Lower leg skin (tissue), 4 donors: ENCODE results near the gene CLEC17A. TPM values are rescaled to one million over a fixed set of nuclear protein-coding genes. Genes with fewer than 3 reads are reported as not detected.
"Not testable (repeated sequence)": the region's sequence is repeated elsewhere in the genome, so short reads cannot be mapped to it uniquely, and the experiment has no call there.

Source experiments
- DNase-seq, 2 donors: peaks; one replicate each; pipeline ENCODE4 v3.0.0-alpha.2; 2019; ENCODE audit warnings: low spot score in 2 of 2
- H3K4me3 ChIP-seq: fragments of 200-600 bp; sonication (generic); 2 replicates; pipeline ENCODE4 v1.5.1; 2017; ENCODE audit warnings: mild to moderate bottlenecking, low read depth; ENCODE audit not compliant: poor library complexity, severe bottlenecking
- POLR2A ChIP-seq, 2 donors: fragments of 450-650 bp; IDR thresholded peaks; one replicate each; pipeline ENCODE4 v1.6.1; 2016 to 2017; ENCODE audit warnings: antibody characterized with exemption in 2 of 2, mild to moderate bottlenecking in 1 of 2, moderate library complexity in 1 of 2
- WGBS, 2 donors: methylation state at CpG; one replicate each; pipeline ENCODE4 v1.1.5; 2018; 5-methylcytosine and 5-hydroxymethylcytosine counted together
- intact Hi-C: fragments of 100-400 bp; cut with DNase I; formaldehyde crosslinking; loops from one replicate; pipeline ENCODE4 v1.15.0; 2023; ENCODE audit warnings: low total_unique reads
- total RNA-seq, 4 donors: library from RNA; depleted of rRNA; stranded (reverse); fragments of >200 nt; gene quantifications; one replicate each; pipeline ENCODE4 v1.1.0, GENCODE V29; 2016
- TF ChIP-seq, protein P1 (sequence below), 3 donors: fragments of 450-650 bp; IDR thresholded peaks; one replicate each; pipeline ENCODE4 v1.5.1; 2016; ENCODE audit warnings: antibody characterized with exemption in 3 of 3, mild to moderate bottlenecking in 3 of 3, moderate library complexity in 2 of 3

Gene CLEC17A
- total RNA-seq, 4 donors from 2014 or later = 0.84 TPM; not detected in 3

DNA sequence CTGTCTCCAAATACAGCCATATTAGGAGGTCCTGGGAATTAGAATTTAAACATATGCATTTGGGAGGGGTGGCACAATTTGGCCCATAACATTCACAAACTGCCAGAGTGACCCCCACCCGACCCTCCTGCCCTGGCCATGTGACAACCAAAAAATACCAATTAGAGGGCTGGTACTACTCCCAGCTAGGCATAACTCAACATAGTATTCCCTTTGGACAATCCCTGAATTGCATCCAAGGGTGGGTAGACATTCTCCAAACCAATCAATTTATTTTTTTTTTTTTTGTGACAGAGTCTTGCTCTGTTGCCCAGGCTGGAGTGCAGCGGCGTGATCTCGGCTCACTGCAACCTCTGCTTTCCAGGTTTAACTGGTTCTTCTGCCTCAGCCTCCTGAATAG, 29.8 kb downstream of the CLEC17A start:
- intact Hi-C loops = no loop called here
- TF ChIP-seq, protein P1, sequence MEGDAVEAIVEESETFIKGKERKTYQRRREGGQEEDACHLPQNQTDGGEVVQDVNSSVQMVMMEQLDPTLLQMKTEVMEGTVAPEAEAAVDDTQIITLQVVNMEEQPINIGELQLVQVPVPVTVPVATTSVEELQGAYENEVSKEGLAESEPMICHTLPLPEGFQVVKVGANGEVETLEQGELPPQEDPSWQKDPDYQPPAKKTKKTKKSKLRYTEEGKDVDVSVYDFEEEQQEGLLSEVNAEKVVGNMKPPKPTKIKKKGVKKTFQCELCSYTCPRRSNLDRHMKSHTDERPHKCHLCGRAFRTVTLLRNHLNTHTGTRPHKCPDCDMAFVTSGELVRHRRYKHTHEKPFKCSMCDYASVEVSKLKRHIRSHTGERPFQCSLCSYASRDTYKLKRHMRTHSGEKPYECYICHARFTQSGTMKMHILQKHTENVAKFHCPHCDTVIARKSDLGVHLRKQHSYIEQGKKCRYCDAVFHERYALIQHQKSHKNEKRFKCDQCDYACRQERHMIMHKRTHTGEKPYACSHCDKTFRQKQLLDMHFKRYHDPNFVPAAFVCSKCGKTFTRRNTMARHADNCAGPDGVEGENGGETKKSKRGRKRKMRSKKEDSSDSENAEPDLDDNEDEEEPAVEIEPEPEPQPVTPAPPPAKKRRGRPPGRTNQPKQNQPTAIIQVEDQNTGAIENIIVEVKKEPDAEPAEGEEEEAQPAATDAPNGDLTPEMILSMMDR (IDR thresholded peaks at IDR 0.05) = no peak
- no peak for TF ChIP-seq POLR2A (IDR thresholded peaks at IDR 0.05)
- 82 to 84% methylated on average over 4 of the region's 4 CpGs for WGBS, 2 donors
- H3K4me3 ChIP-seq = no peak overlapping the region
- no peak for DNase-seq

DNA sequence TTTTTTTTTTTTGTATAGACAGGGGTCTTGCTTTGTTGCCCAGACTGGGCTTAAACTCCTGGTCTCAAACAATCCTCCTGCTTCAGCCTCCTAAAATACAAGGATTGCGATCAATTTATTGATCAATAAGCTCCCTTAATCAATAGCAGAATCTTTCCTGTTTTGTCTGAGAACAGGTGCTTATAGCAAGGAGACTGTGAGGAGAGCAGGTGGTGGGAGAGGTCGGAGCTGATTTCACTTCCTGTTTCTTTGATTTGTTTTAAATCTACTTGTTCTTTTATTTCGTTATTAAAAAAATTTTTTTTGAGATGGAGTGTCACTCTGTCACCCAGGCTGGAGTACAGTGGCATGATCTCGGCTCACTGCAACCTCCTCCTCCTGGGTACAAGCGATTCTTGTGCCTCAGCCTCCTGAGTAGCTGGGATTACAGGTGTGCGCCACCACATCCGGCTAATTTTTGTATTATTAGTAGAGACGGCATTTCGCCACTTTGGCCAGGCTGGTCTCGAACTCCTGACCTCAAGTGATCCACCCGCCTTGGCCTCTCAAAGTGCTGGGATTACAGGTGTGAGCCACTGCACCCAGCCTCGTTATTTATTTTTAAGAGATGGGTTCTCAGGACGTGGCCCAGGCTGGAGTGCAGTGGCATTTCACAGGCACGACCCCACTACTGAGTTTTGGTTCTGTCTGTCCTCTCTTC, 30.7 kb downstream of the CLEC17A start:
- 74 to 76% methylated on average over 14 of the region's 14 CpGs for WGBS, 2 donors
- H3K4me3 ChIP-seq, intact Hi-C loops, DNase-seq: not testable (repeated sequence)

DNA sequence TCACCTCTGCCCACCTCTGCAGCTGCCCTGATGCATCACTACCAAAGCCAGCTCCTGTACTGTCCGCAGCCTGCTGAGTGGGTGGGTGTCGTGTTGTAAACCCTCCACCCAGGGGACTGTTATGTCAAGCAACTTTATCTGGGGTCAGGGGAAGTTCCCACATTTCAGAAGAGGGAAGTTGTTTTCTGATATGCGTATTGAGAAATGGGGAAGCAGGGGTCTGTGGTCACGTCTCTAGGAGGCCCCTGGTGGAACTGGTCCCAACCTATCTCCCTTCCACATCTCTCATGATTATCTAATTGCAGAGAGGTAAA, 31.2 kb downstream of the CLEC17A start:
- no peak for DNase-seq

DNA sequence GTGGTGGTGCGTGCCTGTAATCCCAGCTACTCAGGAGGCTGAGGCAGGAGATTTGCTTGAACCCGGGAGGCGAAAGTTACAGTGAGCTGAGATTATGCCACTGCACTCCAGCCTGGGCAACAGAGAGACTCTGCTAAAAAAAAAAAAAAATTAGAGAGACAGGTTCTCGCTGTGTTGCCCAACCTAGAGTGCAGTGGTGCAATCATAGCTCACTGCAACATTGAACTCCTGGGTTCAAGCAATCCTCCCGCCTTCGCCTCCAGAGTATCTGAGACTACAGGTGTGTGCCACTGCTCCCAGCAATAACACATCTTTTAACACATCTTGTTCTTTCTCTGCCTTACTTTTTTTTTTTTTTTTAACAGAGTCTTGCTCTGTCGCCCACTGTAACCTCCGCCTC, 32.7 kb downstream of the CLEC17A start:
- no peak for DNase-seq
- intact Hi-C loops = no loop called here
- no peak overlapping the region for H3K4me3 ChIP-seq
- WGBS, 2 donors = 88 to 94% methylated on average over 8 of the region's 8 CpGs
- TF ChIP-seq, protein P1 (IDR thresholded peaks at IDR 0.05) = no peak
- no peak for TF ChIP-seq POLR2A (IDR thresholded peaks at IDR 0.05)

More for the DNA sequence above, 31.2 kb downstream of the CLEC17A start:
- intact Hi-C loops = no loop called here
- no peak overlapping the region for H3K4me3 ChIP-seq
- 54 to 57% methylated on average over 4 of the region's 4 CpGs for WGBS, 2 donors
- no peak for TF ChIP-seq POLR2A (IDR thresholded peaks at IDR 0.05)
- TF ChIP-seq, protein P1 (IDR thresholded peaks at IDR 0.05) = no peak

DNA sequence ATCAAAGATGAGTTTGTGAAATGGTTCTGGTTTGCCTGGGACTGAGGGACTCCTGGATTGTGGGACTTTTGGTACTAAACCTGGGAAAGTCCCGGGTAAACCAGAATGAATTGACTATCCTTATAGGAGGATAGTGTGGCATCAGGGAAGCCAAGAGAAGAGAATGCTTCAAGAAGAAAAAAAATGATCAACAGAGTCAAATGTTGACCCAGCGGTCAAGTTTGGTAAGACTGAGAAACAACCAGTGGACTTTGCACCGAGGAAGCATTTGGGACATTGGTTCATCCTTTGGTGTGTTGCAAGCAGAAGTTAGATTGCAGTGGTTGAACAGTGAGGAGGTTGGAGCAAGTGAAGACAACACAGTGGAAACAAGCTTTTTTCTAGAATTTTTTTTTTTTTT, 33.5 kb downstream of the CLEC17A start:
- intact Hi-C loops = no loop called here
- WGBS, 2 donors = 93 to 94% methylated on average over 3 of the region's 3 CpGs
- no peak overlapping the region for H3K4me3 ChIP-seq
- no peak for DNase-seq
- TF ChIP-seq POLR2A (IDR thresholded peaks at IDR 0.05) = no peak
- TF ChIP-seq, protein P1 (IDR thresholded peaks at IDR 0.05) = no peak

DNA sequence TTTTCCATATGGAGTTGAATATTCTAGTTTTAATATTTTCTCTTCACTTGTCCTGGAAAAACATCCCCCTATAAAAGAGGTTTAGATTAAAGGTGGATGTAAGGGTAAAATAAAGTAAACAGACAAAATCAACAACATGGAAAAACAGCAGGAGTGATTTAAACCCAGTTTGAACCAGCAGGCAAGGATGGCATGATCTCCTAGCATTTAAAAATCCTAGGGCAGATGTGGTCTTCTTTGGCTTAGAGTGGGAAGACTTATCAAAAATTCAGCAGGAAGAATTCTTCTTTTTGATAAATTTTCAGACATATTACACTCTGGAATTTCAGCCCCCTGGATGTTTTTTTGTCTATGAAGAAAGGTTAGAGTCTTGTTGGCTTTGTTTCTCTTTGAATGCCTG, 36.5 kb downstream of the CLEC17A start:
- intact Hi-C loops = no loop called here
- no peak overlapping the region for H3K4me3 ChIP-seq
- no peak for DNase-seq
- TF ChIP-seq, protein P1 (IDR thresholded peaks at IDR 0.05) = no peak
- no peak for TF ChIP-seq POLR2A (IDR thresholded peaks at IDR 0.05)

DNA sequence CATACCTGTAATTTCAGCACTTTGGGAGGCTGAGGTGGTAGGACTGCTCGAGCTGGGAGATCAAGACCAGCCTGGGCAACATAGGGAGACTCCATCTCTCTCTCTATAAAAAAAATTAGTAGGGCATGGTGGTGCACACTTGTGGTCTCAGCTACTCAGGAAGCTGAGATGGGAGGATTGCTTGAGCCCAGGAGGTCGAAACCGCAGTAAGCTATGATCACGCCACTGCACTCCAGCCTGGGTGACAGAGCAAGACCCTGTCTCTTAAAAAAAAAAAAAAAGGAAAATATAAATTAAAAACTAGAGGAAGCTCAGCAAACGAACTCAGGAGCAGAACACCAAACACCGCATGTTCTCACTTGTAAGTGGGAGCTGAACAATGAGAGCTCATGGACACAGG, 41.6 kb downstream of the CLEC17A start:
- intact Hi-C loops, DNase-seq, H3K4me3 ChIP-seq: not testable (repeated sequence)
- 72 to 78% methylated on average over 6 of the region's 6 CpGs for WGBS, 2 donors
